Activated CD8-positive, alpha-beta T cell treated with anti-CD3 and anti-CD28 coated beads for 36 hours (primary cell): Measurements from ENCODE around the gene BMP6. TPM values are rescaled to one million over a fixed set of nuclear protein-coding genes. Genes with fewer than 3 reads are reported as not detected.

Experiments used
- ATAC-seq: fragments of 200-7000 bp; cut with Tn5 transposase; one replicate; pipeline ENCODE4 v1.10.0; 2021; ENCODE audit warnings: mild to moderate bottlenecking, moderate library complexity
- CTCF ChIA-PET: fragments of 350-600 bp; sonication (Branson Sonifier 250); formaldehyde crosslinking; loops from one replicate; lab custom pipeline; 2021; ENCODE audit warnings: antibody characterized with exemption; lab: Charles Lee
- POLR2A ChIA-PET: fragments of 350-600 bp; sonication (Branson Sonifier 250); formaldehyde crosslinking; loops from one replicate; lab custom pipeline; 2021; ENCODE audit warnings: antibody characterized with exemption; lab: Charles Lee
- DNase-seq: peaks from one replicate; pipeline ENCODE4 v3.0.0-alpha.2; 2020
- H3K27ac Mint-ChIP-seq: one replicate; pipeline ENCODE4 v1.8.0; 2021; ENCODE audit warnings: mild to moderate bottlenecking, mixed read lengths
- H3K27me3 Mint-ChIP-seq: one replicate; pipeline ENCODE4 v1.8.0; 2021; ENCODE audit warnings: mixed read lengths
- H3K36me3 Mint-ChIP-seq: one replicate; pipeline ENCODE4 v1.8.0; 2021; ENCODE audit warnings: low read depth, mixed read lengths
- H3K4me1 Mint-ChIP-seq: one replicate; pipeline ENCODE4 v1.8.0; 2021; ENCODE audit warnings: low read depth, mixed read lengths
- H3K4me3 Mint-ChIP-seq: one replicate; pipeline ENCODE4 v1.8.0; 2021; ENCODE audit warnings: mild to moderate bottlenecking, moderate library complexity, mixed read lengths
- H3K9me3 Mint-ChIP-seq: one replicate; pipeline ENCODE4 v1.8.0; 2021; ENCODE audit warnings: mixed read lengths
- CTCF ChIP-seq: fragments of 200-600 bp; IDR thresholded peaks from one replicate; pipeline ENCODE4 v1.8.0; 2022; ENCODE audit warnings: antibody characterized with exemption, mild to moderate bottlenecking
- intact Hi-C: fragments of 100-400 bp; cut with micrococcal nuclease; formaldehyde crosslinking; loops from one replicate; pipeline ENCODE4 v1.10.0; 2022
- total RNA-seq, 2 experiments: library from RNA; stranded (reverse); gene quantifications; one replicate each; pipeline ENCODE4 v1.2.3, GENCODE V29; 2021

Gene BMP6
- total RNA-seq, 2 experiments from 2014 or later: 0.09 to 0.18 TPM

- POLR2A ChIA-PET: no interaction called here
- peaks cover 14% of the 10 kb centered on the region for H3K4me1 Mint-ChIP-seq
- CTCF ChIA-PET: no interaction called here
- no peak for ATAC-seq
- intact Hi-C loops: no loop called here
- no peak for TF ChIP-seq CTCF
- no peak overlapping the region for H3K27ac Mint-ChIP-seq
- DNase-seq: no peak
- H3K27me3 Mint-ChIP-seq: no peaks in the 10 kb centered on the region
- H3K4me3 Mint-ChIP-seq: no peak overlapping the region
- no peaks in the 10 kb centered on the region for H3K9me3 Mint-ChIP-seq
- peaks cover 23% of the 10 kb centered on the region for H3K36me3 Mint-ChIP-seq
These were observed 181.3 kb downstream of the BMP6 start for GRCh38 chr6:7907159-7907558.

DNA sequence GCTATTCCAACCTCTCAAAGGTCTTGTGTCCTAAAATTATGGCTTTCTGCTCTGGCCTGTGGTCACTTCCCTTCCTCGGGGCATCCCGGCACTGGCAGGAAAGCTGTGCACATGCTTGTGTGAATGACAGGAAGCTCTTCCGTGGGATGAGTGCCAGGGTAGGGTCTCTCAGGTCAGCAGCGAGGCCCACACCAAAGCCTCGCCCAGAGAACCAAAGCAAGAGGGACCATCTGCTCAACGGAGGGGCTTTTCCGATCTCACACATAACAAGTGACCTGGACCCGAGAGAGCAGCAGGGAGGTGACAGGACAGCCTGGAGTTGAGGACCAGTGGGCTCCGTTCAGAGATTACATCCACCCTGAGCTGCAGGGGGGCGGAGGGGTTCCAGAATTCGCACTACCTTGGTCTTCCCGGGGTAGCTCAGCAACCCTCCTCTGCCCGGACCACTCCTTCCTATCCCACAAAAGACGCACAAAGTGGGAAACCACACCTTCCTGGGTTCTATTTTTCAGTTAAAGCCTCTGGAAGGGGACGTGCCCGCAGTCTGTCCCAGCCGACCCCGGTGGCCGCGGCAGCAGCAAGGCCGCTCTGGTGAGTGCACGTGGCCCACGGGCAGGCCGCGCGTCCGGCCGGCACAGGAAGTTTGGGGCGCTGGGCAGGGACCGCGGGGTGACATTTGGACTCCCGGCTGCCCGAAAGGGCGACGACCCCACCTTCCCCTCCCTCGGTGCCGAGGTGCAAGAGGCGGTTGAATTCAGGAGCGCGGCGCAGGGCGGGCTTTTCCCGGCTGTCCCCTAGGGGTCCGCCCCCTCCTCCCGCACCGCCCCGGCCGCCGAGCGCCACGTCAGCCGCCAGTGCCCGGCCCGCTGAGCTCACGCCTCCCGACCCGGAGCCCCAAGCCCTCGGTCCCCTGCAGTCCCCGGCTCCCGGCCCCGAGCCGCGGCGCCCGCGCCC, 183.7 kb downstream of the BMP6 start:
- Mint-ChIP-seq H3K9me3 (no peaks in the 10 kb centered on the region), H3K4me1 (peaks cover 14% of the 10 kb centered on the region), H3K36me3 (peaks cover 14% of the 10 kb centered on the region), H3K27ac (peak overlapping the region; percentile 60), H3K4me3 (peak overlapping the region; percentile 89), H3K27me3 (no peaks in the 10 kb centered on the region)
- ChIA-PET POLR2A (interaction anchor here (0.6 to 2.5 kb wide), 6 partner anchors 10 to 508 kb away, joined by 3 to 8 read pairs (median 4); no protein-coding TSS in a partner anchor), CTCF (interaction anchor here (1.0 to 1.6 kb wide), 3 partner anchors 101 to 149 kb away, joined by 3 to 4 read pairs (median 3); no protein-coding TSS in a partner anchor)
- DNase-seq (peak; percentile 52), ATAC-seq (peak; percentile 47)
- intact Hi-C loops: no loop called here
- no peak for TF ChIP-seq CTCF

DNA sequence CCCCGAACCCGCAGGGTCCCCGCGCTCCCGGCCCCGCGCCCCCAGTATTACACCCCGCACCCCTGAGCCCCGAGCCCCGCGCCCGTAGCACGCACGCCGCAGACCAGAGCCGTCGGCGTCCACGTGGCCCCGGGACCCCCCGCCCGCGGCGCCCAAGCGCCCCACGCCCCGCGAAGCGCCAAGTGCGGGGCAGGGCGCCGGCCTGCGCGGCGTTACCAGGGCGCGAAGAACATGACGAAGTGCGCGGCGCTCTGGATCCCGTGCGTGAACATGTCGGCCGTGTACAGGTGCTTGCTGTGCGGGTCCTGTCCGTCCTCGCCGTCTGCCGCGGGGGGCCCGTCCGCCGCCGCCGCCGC, 184.4 kb downstream of the BMP6 start:
- Mint-ChIP-seq H3K4me1 (peaks cover 14% of the 10 kb centered on the region), H3K27ac (no peak overlapping the region), H3K36me3 (peaks cover 8% of the 10 kb centered on the region), H3K4me3 (no peak overlapping the region), H3K9me3 (no peaks in the 10 kb centered on the region), H3K27me3 (no peaks in the 10 kb centered on the region)
- peak; percentile 31 for ATAC-seq
- ChIA-PET CTCF (no interaction called here), POLR2A (interaction anchor here (2.5 kb wide), 1 partner anchor 153 kb away, joined by 8 read pairs; no protein-coding TSS in a partner anchor)
- no peak for TF ChIP-seq CTCF
- DNase-seq: peak; percentile 32
- intact Hi-C loops: no loop called here

GRCh38 chr6:7910654-7911344, 184.9 kb downstream of the BMP6 start, which contains the start of gene TXNDC5:
TXNDC5 (minus strand) TSS chr6:7910788; CDS start chr6:7910776, 12 bp downstream.
- POLR2A ChIA-PET: interaction anchor here (2.5 kb wide), 1 partner anchor 153 kb away, joined by 8 read pairs; no protein-coding TSS in a partner anchor
- H3K4me1 Mint-ChIP-seq: peaks cover 14% of the 10 kb centered on the region

More at GRCh38 chr6:7910654-7911344, 184.9 kb downstream of the BMP6 start, which contains the start of gene TXNDC5:
- Mint-ChIP-seq H3K9me3 (no peaks in the 10 kb centered on the region), H3K27me3 (peaks cover 1% of the 10 kb centered on the region), H3K27ac (peak within 1 kb of the TSS; percentile 60), H3K4me3 (peak within 1 kb of the TSS; percentile 89), H3K36me3 (peaks cover 8% of the 10 kb centered on the region)
- peak; percentile 64 for DNase-seq
- TF ChIP-seq CTCF: no peak
- intact Hi-C loops: no loop called here
- ATAC-seq: peak; percentile 83
- CTCF ChIA-PET: no interaction called here
